ENCODE data around the gene CDH18.

CDH18 gene

GRCh38 chr5:19987612-19988361 is at the start of gene CDH18:
TSS of gene CDH18 (minus strand) at chr5:19988200. CDS start at chr5:19838986, 149,214 bp downstream.
- FAIRE-seq = no peak

- no peak for FAIRE-seq
Observed at GRCh38 chr5:20034717-20035116, 46.7 kb upstream of the CDH18 start.

DNA sequence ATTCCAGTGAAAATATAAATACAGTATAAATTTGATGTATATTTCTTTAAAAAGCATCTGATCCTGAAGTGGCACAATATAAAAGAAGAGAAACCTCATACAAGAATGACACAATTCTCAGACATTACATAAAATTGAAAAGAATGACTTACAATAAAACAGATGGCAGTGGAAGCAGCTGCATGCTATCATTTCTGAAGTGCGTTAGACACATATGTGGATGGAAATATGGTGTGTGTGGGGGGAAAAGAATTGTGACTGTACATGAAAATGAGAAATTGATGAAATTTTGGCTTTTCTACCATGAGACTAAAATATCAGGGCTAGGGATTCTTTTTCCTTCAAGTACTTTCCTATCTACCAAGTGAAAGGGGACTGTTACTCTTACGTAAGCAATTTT is 45.9 kb upstream of the CDH18 start:
- FAIRE-seq = no peak

DNA sequence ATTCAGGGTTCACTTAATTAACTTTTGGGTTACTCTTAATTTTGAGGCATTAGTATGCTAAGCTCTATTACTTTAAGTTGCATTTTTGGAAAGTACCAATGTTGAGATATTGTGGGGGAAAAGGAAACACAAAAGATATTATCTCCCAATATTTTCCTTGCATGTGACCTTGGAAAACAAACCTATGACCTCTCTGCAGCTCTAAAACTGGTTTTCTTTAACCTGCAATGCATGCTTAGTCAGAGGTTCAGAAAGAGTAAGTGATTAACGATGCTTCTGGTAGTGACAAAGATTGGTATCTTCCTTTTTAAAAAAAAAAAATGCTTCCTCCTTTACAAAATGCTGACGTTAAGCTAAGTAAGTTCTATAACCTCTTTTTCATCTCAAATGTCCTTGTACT is 44.9 kb upstream of the CDH18 start:
- no peak for FAIRE-seq

GRCh38 chr5:20030125-20030524 is 42.1 kb upstream of the CDH18 start:
- FAIRE-seq = no peak

DNA sequence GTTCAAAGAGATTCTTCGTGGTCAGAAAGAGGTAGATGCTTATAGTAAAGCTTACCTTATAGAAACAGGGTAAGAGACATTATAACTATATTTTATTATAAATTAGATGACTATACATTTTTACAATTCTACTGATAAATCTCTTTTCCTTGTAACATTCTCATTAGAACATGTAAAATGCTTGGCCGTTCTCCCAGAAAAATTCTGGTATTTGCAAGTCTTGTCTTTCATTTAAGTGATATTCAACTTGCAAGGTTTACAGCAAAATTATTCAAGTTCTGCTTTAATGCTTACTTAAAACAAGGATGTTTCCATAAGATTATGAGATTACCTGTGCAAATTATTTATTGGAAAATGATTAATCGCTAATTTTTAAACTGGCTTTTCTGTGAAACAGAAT is 41.3 kb upstream of the CDH18 start:
- peak; percentile 3 for FAIRE-seq

DNA sequence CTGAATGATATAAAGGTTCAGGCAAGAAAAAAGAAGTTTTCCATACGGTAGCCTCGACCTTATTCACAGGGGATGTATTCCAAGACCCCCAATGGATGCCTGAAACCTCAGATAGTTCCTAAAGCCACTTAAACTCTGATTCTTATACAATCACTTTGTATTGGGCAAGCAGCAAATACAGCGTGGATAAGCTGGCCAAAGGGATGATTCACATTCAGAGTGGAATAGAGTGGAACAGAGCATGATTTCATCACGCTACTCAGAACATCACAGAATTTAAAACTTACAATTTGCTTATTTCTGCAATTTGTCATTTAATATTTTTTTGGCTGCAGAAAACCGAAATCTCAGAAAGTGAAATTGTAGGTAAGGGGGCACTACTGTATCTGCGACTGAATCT is 40.5 kb upstream of the CDH18 start:
- no peak for FAIRE-seq

DNA sequence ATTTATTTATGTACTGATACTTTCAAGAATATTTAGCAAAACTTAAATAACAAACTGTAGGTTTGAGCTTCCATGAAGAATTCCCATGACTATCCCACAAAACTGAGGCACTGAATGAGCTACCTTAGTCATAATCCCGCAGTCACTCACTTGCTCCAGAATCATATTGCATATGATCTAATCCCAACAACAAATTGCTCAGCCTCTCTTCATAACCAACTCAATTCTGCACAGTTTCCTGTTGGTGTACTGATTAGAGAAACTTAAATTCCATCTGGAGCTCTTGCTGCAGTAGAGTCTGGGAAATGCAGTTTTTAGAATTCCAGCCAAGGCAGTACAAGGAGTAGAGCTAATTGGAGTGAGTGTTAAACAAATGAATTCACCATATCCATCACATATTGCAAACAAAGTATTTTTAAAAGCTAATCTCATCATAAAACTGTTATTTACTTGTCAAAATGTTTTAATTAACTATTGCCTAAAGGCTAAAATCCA is 35.7 kb upstream of the CDH18 start:
- no peak for FAIRE-seq

DNA sequence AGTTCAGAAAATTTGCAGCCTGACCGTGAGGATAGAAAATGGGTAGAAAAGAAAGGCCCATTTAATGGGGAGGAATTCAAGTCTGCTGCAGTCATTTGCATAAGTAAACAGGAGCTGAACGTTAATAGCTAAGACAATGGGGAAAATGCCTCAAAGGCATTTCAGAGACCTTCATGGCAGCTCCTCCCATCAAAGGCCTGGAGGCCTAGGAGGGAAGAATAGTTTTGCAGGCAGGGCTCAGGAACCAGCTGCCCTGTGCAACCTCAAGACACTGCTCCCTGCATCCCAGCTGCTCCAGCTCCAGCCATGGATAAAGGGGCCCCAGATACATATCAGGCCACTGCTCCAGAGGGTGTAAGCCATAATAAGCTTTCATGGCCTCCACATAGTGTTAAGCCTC is 32.2 kb upstream of the CDH18 start:
- no peak for FAIRE-seq

DNA sequence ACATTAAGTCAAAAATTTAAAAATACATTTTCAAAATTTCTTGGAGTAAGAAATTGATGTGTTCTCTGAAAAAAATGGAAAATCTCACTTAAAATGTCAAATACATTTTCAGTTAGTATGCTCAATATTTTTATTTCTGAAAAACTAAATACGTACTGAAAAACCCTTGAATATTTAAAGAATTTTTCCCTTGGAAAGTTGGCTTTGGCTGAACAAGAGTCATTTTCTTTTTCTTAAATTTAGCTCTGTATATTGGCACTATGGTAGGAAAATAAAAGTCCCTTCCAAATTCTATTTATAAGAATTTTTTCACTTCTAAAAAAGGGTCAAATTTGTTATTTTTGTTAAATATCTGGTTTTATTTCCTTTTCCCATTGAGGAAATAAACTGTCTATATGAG is 29.0 kb upstream of the CDH18 start:
- no peak for FAIRE-seq

GRCh38 chr5:20000416-20000815 is 12.4 kb upstream of the CDH18 start:
- FAIRE-seq = no peak

GRCh38 chr5:19988457-19988856 is 457 bp upstream of the CDH18 start:
- FAIRE-seq = no peak

- FAIRE-seq = no peak
Observed at GRCh38 chr5:19986806-19987205, 1.2 kb downstream of the CDH18 start.

GRCh38 chr5:19986031-19986619 is 1.9 kb downstream of the CDH18 start:
- no peak for FAIRE-seq

DNA sequence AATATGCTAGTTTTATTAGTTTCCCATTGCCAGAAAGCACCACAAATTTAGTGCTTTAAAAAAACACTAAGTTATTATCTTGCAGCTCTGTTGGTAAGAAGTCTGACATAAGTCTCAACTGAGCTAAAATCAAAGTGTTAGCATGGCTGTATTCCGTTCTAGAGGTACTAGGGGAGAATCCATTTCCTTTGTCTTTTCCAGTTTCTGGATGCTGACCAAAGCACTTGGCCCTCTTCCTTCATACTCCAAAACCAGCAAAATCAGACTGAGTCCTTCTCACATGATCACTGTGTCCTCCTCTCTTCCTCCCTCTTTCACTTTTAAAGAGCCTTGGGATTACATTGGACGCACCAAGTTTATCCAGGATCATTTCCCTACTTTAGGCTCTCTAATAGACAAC is 9.5 kb downstream of the CDH18 start:
- FAIRE-seq = no peak

DNA sequence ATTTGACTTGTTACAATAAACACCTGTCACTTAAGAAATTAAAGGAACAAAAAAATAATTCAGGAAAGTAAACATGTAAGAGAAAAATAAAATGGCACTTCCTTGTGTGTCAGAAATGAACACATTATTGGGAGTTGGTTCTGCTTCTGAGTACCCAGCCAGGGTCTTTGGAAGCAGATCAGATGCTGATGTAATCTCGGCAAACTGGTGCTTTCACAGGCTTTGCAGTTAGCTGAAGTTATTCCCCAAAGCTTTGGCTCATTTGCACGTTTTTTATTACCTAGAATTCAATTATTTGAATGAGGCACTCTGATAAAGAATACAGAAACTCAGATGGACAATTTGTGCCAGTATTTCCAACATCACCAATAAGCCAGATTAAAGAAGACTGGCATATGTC is 10.9 kb downstream of the CDH18 start:
- FAIRE-seq = no peak

DNA sequence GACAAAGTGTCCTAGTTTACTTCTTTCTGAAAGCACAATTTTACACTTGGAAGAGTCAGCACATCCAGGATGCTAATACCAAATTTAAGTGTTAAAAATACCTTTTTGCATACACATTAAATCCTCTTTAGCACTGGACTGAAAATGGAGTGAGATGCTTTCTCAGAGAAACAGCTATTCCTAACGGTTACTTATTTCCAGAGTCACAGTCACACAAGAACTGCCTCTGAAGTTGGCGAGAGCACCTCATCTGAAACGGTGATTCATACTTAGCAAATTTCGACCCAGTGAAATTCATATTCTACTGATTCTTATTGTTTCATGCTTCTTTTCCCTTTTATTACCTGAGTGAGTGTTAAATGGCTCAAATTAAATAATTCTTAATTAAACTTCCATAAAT is 12.2 kb downstream of the CDH18 start:
- FAIRE-seq = no peak

- no peak for FAIRE-seq
Observed at GRCh38 chr5:19960451-19960850, 27.5 kb downstream of the CDH18 start.

GRCh38 chr5:19959830-19960384 is 28.1 kb downstream of the CDH18 start:
- FAIRE-seq = no peak

DNA sequence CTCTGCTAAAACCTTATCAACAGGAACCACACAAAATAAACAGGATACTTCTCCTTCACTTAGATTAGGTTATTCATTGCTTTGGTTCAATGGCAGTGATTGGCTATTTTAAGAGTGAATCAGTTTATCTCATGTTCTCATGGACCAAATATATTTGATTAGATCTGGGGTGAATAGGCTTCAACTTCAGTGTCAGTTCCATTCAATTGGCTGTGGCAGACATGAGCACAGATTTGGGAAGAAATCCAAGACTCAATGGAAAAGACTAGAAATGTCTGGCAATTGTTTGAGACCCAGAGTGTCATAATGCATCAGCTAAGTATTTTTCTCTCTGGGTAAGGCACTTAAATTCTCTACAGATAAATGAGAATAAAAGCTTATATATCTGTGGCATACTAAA is 37.1 kb downstream of the CDH18 start:
- FAIRE-seq = no peak

DNA sequence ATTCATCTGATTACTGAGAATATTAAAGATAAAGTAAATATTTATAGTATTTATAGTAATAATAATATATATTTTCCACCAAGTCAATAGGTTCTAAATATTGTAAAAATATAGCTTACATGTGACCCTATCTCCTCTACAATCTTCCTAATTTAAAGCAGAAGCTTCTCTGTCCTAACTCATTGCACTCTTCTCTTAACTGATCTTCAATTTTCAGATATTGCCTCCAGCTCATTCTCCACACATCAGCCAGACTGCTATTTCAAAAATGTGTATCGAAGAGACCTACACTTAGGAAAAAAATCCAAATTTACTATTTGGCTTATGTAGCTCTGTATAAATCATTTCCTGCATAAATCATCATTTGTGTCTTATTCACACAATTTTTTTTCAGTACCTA is 47.8 kb downstream of the CDH18 start:
- no peak for FAIRE-seq

- FAIRE-seq = no peak
Observed at GRCh38 chr5:19930451-19930850, 57.5 kb downstream of the CDH18 start.

DNA sequence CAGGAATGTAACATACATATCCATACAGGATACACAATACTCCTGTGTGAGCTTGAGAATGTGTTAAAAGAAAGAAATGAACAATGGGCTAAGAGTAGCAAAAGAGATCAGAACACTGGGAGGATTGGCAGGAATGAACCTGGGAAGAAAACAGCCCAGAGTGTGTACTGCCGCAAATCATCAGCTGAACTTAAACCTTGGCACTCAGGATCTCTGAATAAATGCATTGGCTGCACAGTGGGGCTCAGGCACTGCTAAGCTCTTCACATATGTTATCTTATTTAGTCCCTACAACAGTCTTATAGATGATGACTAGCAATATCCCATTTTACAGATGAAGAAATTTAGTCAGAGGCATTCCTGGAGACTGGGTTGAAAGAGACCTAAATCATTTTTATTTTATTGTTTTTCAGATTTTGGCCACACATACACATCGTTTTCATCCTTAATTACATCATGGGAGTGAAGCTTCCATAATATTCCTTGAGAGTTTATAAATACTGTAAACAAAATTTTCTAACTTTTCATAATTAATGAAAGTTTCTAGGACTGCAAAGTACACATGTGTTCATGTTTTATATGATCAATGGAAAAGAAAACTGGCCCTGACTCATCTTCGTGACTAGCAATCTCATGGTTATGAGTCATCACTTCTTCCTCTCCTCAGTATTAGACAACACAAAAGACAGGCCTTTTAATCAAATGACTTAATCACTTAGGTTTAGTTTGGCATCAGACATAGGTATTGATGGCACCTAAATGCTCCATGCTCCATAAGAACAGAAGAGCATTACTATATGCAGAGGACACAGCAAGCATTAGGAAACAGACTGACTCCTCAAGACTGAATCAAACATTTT is 59.2 kb downstream of the CDH18 start:
- FAIRE-seq = no peak
